HG03095 (cell line): ENCODE results near the gene PAPOLA.
A peak's percentile ranks its signal among the peaks of the same experiment; 100 is the strongest.
"Not testable (repeated sequence)": the region's sequence is repeated elsewhere in the genome, so short reads cannot be mapped to it uniquely, and the experiment has no call there.

Experiments
- ATAC-seq: cut with Tn5 transposase; IDR thresholded peaks from one replicate; pipeline ENCODE4 v1.9.1; 2021; ENCODE audit warnings: moderate library complexity; ENCODE audit not compliant: unreplicated experiment

PAPOLA gene

GRCh38 chr14:96502621-96503305 lies 581 bp downstream of the PAPOLA start:
- ATAC-seq: peak; percentile 32

DNA sequence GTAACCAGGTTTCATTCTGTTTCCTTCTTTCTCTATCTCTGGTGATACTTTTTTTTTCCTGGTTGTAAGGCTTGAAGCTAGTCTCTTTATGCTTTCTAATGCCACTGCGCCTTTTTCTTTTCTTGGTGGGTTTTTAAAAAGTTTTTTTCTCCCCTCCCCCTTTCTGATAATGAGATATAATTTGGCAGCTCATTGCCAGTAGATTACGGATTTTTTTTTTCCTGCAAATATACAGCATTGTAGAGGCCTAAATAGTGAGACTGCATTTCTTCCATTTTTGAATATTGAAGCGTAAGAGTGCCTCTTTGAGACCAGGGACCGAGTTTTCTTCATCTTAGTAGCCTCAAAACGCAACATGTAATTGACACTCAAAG lies 1.1 kb downstream of the PAPOLA start:
- ATAC-seq: no peak

- not testable (repeated sequence) for ATAC-seq
These were observed 2.2 kb downstream of the PAPOLA start for GRCh38 chr14:96504353-96504752.

DNA sequence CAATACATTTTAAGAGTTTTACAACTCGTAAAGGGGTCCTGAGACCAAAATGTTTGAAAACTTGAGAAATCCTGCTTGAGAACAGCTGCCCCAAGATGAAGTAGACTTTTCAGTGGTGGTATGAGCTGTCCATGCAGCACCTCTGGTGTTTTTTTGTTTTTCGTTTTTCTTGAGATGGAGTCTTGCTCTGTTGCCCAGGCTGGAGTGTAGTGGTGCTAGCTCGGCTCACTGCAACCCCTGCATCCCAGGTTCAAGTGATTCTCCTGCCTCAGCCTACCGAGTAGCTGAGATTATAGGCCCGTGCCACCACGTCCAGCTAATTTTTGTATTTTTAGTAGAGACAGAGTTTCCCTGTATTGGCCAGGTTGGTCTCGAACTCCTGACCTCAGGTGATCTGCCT lies 5.5 kb downstream of the PAPOLA start:
- no peak for ATAC-seq

- ATAC-seq: no peak
These were observed 6.7 kb downstream of the PAPOLA start for GRCh38 chr14:96508900-96509299.

DNA sequence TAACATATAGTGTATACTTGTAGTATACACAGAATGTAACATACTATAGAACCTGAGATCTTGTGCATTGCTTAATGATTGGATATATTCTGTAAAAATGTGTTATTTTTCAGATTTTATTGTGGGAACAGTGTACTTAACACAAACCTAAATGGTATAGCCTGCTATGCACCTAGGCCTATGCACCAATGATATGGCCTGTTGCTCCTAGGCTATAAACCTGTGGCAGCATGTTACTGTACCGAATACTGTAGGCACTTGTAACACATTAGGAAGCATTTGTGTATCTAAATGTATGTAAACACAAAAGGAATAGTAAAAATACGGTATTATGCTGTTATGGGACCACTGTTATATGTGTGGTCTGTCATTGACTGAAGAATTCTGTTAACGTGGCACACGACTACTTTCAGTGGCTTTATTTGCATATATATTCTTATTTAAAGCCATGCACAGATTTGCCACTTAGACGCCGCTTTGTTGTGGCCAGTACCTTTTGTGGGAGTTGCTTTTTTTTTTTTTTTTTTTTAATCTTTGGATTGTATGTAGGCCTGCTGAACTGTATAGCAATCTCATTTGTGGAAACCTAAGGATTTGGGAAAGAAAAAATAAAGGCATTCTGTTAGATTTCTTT lies 7.4 kb downstream of the PAPOLA start:
- no peak for ATAC-seq

DNA sequence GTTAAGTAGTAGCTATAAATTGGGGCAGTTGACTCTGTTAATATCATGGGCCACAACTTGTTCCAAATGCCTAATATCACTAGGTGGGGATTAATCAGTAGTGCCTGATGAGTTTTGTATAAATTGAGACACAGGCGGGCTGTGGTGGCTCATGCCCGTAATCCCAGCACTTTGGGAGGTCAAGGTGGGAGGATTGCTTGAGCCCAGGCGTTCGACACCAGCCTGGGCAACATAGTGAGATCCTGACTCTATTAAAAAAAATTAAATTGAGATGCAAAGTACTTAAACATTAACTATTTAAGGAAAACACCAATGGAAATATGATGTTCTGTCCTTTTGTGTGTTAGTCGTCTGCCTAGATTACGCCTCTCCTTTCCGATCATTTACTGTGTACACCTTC lies 9.0 kb downstream of the PAPOLA start:
- ATAC-seq: no peak

GRCh38 chr14:96511667-96512066 lies 9.5 kb downstream of the PAPOLA start:
- ATAC-seq: no peak

DNA sequence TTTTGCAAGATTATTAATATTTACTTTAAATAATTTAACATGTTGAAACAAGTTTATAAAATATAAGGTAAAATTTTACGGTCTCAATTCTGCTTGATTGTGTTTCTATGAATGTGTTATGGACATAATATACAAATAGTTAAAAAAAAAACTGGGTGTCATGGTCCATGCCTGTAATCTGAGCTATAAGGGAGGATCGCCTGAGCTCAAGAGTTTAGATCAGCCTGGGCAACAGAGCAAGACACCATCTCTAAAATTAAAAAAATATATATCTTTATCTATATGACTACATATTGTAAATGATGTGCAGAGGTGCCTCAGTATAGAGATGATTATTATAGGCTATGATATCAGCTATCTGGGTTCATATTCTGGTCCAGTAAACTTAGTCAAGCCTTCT lies 9.9 kb downstream of the PAPOLA start:
- no peak for ATAC-seq

- ATAC-seq: no peak
These were observed 10.6 kb downstream of the PAPOLA start for GRCh38 chr14:96512602-96513397.

DNA sequence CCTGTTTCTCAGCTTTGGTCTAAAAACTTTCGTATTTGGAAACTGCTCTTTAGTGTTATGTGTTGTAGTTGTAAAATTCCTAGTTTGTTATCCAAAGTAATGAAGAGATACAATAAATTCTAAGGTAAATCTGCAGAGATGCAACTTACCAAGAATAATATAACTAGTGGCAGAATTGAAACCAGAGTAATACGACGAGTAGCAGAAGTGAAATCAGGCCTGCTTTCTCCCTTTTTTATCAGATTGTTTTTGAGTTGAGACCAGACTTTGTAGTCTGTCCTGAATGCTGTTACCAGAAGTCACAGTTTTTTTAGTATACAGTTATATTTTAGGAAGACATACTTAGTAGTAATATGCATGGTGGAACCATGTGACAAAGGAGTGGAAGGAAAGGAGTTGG lies 12.5 kb downstream of the PAPOLA start:
- ATAC-seq: peak; percentile 65

- ATAC-seq: no peak
These were observed 13.5 kb downstream of the PAPOLA start for GRCh38 chr14:96515731-96516130.

- no peak for ATAC-seq
These were observed 14.2 kb downstream of the PAPOLA start for GRCh38 chr14:96516351-96516750.

DNA sequence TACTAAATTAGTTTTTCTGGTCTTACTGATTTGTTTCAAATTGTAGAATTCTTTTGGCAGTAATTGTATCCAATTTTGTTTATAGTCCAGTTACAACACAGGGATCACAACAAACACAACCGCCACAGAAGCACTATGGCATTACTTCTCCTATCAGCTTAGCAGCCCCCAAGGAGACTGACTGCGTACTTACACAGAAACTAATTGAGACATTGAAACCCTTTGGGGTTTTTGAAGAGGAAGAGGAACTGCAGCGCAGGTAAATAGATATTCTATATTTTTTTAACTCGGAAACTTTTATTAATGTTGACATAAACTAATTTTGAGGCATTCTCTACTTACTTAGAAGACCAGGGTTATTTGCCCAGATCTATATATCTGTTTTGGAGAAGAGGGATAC lies 17.8 kb downstream of the PAPOLA start:
- no peak for ATAC-seq

GRCh38 chr14:96525452-96525851 lies 23.3 kb downstream of the PAPOLA start:
- no peak for ATAC-seq

GRCh38 chr14:96532632-96533031 lies 30.4 kb downstream of the PAPOLA start:
- ATAC-seq: no peak

GRCh38 chr14:96536807-96537206 lies 34.6 kb downstream of the PAPOLA start:
- no peak for ATAC-seq

DNA sequence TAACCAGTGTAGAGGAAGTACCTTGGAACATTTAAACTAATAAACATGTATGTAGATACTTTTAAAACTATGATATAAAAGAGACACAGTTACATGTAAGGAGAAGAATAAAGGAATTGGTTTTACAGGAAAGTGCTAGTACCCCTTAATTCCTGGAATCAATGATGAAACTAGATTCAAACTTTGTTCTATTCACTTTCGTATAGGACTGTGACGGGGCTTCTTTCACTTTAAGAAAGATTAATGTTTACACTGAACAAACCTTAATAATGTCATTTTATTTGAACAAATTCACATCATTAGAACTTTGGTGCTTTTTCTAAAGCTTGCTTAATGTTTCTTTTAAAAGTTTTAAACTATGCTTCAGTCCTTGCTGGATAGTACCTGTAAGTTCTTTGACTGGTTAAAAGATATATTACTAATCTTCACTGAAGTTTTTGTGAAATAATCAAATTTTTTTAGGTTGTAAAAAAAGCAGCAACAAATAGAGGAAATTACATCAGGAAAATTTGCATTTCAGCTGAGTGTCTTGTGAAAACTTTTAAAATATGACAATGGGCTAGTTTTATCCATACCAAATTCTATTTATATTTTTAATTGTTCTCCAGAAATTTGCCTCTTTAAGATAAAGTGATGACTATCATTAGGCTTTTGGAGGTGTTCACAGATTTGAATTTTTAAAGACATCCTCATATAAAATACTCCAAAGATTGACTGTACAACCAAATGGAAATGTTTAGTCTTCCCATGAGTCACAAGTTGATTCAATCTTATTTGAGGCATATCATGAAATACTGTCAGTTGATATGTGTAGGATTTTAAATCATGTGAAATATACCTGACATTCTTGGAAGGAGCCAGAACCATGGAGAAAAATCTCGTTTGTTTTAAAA lies 36.2 kb downstream of the PAPOLA start:
- no peak for ATAC-seq

- ATAC-seq: no peak
These were observed 36.8 kb downstream of the PAPOLA start for GRCh38 chr14:96538990-96539317.

DNA sequence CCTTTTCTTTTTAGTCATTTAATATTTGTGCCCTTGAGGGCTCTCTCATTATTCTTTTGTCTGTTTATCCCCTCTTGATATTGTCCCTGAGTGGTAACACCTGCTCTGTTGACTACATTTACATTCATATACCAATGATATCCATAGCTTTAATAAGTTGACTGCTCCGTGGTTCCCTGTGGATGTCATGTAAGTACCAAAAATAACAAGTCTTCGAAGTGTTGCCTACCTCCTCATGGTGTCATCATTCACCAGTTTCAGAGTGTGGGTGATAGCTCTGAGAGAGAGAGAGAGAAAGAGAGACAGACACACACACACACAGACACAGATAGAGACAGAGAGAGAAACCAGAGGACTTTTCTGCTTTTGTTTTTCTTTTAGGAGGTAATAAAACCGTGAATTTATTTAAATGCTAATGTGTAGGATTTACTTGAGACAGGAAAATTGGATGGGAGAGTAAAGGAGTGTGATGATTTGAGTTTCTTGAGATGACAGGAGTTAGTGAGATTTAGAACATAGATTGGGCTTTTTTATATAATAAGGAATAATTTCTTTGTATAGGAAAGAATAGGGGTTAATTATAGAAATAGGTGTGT lies 52.2 kb downstream of the PAPOLA start:
- ATAC-seq: no peak

GRCh38 chr14:96559571-96559970 lies 57.4 kb downstream of the PAPOLA start:
- no peak for ATAC-seq
